Activated effector memory CD4-positive, alpha-beta T cell treated with Interleukin-2 at 50 U/mL for 16 hours (primary cell): ENCODE results near the gene PLOD1.
A peak's percentile ranks its signal among the peaks of the same experiment; 100 is the strongest.

ENCODE experiments used
- DNase-seq: peaks from one replicate; pipeline ENCODE4 v3.0.0-alpha.2; 2020

The PLOD1 gene

GRCh38 chr1:11979851-11980675 is 45.5 kb downstream of the PLOD1 start, which contains the start of gene MFN2:
Gene MFN2, plus strand, starts transcription at chr1:11980444. Its CDS starts 8,725 bp downstream, at chr1:11989169.
- peak; percentile 88 for DNase-seq

- no peak for DNase-seq
Measured at GRCh38 chr1:11980676-11980972, 46.1 kb downstream of the PLOD1 start.

GRCh38 chr1:11981378-11982009 is 47.0 kb downstream of the PLOD1 start:
- DNase-seq: no peak

GRCh38 chr1:11982010-11982392 is 47.5 kb downstream of the PLOD1 start:
- DNase-seq: no peak

- no peak for DNase-seq
Measured at GRCh38 chr1:11984121-11984520, 49.6 kb downstream of the PLOD1 start.

GRCh38 chr1:11984576-11984975 is 50.1 kb downstream of the PLOD1 start:
- DNase-seq: no peak

GRCh38 chr1:11985171-11985570 is 50.7 kb downstream of the PLOD1 start:
- no peak for DNase-seq

GRCh38 chr1:11985851-11986250 is 51.3 kb downstream of the PLOD1 start:
- DNase-seq: no peak

- DNase-seq: no peak
Measured at GRCh38 chr1:11989669-11990068, 55.2 kb downstream of the PLOD1 start.

- no peak for DNase-seq
Measured at GRCh38 chr1:11990303-11991032, 56.0 kb downstream of the PLOD1 start.

GRCh38 chr1:11991969-11992676 is 57.6 kb downstream of the PLOD1 start:
- no peak for DNase-seq

- no peak for DNase-seq
Measured at GRCh38 chr1:11997081-11997850, 62.7 kb downstream of the PLOD1 start.

GRCh38 chr1:11998636-11999035 is 64.1 kb downstream of the PLOD1 start:
- DNase-seq: no peak

GRCh38 chr1:11999236-11999635 is 64.7 kb downstream of the PLOD1 start:
- DNase-seq: no peak

- no peak for DNase-seq
Measured at GRCh38 chr1:12001249-12001917, 66.9 kb downstream of the PLOD1 start.

GRCh38 chr1:12001996-12002493 is 67.5 kb downstream of the PLOD1 start:
- DNase-seq: no peak

GRCh38 chr1:12003762-12004161 is 69.2 kb downstream of the PLOD1 start:
- DNase-seq: no peak

GRCh38 chr1:12005488-12006166 is 71.1 kb downstream of the PLOD1 start:
- DNase-seq: no peak

- no peak for DNase-seq
Measured at GRCh38 chr1:12006167-12006921, 71.8 kb downstream of the PLOD1 start.

GRCh38 chr1:12007204-12007603 is 72.7 kb downstream of the PLOD1 start:
- no peak for DNase-seq
